DMS53 treated with DMSO at 0.1 percent for 48 hours (cell line): ENCODE results near the gene NEDD9.
A peak's percentile ranks its signal among the peaks of the same experiment; 100 is the strongest.

Source experiments
- DNase-seq: peaks from one replicate; lab custom pipeline; 2025; ENCODE audit not compliant: unreplicated experiment; lab: John Stamatoyannopoulos, UW

Gene NEDD9

DNA sequence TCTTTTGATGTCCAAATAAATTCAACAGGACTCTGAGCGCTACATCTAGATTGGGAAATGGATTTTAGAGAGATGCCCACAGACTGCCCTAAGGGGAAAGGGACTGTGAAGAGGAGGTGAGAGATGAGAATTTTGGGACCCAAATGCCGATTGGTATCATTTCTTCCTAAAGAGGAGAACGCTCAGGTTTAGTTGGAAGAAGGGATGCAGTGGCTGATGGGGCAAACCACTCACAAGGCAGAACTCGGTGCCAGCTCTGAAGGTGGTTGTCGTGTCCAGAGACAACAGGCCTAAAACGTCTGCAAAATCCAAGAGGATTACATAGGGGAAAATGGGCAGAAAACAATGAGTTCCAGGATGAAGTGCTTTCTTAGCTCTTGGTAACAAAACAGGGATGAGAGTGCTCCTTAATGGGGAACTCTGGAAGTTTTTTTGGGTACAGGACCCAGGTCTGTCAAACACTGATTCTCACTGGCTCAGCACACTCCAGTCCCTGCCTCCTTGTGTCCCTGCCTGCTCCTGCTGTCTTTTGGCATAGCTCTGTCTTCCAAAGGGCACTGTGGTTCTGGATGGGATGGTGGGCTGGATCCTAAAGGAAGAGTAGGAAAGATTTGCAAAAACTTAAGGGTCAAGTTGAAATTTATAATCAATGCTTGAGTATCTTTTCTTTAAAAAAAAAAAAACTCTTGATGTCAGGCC lies 29.0 kb downstream of the NEDD9 start:
- DNase-seq = no peak

DNA sequence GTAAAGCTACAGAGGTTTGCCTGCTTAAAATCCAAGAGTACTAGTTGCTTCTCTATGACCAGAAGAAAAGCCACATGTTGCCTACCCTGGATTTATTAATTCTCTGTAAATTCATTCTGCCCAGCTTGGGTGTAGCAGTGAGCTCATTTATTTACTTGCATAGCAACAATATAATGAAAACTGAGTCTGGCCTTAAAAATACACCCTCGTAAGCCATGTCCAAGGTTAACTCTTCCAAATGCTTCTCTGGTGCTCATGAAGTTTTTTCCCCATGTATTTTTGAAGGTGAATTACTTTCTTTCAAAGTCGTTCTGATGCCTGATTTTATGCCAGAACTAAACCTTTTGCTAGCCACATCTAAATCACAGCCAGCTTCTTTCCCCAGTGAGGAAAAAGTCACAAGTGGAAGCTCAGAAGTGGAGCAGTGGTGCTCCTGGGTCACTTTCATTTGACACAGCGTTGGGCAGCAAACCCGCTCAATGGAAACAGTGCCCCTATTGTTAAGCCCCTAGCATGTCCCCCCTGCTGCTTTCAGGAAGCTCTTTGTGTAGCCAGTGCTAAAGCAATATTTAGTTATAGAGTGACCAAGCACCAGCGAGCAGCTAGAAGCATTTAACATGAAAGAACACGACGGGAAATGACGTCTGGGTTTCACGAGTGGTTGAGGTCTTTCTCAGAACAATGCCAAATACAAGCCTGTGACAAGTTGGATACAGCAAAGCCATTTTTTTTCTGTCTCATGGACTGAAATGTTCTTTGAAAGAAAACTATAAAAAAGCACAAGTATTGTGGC lies 29.8 kb downstream of the NEDD9 start:
- no peak for DNase-seq

DNA sequence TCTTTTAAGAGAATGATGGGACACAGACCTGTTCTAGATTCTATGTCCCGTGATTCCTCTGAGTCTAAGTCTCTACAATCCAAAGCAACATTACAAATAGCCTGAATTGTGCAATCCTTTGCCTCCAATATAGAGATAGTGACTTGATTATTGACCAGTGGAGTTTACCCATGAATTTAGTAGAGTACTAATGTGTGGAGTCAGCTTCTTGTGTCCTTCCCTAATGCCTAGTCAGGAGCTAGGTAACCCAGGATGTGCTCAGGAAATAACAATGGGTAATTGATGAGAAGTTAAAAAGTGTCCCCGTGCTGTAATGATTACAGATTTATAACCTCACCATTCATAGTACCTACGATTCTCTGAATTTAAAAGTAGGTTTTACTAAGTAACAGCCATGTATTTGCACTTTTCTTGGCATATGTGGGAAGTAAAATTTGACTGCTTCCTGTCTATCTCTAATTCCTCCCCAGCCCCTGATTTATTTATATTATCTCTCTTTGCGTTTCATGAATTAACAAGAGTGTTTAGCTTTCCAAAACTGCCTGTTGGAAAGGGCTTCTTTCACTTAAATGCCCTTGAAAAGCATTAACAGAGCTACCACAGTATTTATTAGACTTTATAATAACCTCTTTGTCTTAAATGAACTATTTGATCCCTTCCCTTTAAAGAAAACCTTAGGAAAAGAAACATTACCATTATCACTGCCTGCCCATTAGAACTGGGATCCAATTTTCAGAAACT lies 30.5 kb downstream of the NEDD9 start:
- no peak for DNase-seq

DNA sequence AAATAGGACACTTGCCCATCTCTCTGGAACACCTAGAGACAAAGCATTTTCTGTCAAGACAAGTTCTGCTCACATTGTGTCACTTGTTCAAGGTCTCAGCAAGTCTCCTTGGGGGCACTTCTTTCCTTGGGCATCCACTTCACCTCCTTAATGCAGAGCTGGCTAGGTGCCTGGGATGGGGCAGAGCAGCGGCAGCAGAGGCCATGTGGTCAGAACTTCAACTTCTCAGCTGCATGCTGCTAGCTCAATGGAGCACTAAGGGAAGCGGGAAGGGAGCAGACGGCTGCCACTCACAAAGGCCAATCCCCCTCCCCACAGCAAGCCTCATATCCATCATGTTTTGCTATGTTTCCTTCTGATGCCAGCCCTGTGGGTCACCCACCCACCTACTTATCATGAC lies 31.5 kb downstream of the NEDD9 start:
- no peak for DNase-seq

DNA sequence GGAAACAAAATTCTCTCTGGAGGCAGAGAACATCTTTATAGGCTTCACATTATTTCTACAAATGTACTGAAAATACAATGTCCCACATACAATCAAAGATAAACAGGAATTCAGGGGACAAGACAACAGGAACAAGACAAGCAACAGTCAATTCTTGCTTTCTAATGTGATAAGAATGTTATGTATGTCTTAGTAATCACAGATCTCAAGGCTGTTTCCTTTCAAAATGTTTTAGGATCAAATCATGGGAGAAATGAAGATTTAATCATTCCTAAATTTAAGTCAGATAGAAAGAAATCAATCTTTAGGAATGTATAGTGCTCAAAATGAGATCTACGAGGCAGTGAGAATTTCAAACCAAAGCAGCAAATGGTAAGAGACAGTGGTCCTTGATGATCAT lies 32.1 kb downstream of the NEDD9 start:
- DNase-seq = no peak

DNA sequence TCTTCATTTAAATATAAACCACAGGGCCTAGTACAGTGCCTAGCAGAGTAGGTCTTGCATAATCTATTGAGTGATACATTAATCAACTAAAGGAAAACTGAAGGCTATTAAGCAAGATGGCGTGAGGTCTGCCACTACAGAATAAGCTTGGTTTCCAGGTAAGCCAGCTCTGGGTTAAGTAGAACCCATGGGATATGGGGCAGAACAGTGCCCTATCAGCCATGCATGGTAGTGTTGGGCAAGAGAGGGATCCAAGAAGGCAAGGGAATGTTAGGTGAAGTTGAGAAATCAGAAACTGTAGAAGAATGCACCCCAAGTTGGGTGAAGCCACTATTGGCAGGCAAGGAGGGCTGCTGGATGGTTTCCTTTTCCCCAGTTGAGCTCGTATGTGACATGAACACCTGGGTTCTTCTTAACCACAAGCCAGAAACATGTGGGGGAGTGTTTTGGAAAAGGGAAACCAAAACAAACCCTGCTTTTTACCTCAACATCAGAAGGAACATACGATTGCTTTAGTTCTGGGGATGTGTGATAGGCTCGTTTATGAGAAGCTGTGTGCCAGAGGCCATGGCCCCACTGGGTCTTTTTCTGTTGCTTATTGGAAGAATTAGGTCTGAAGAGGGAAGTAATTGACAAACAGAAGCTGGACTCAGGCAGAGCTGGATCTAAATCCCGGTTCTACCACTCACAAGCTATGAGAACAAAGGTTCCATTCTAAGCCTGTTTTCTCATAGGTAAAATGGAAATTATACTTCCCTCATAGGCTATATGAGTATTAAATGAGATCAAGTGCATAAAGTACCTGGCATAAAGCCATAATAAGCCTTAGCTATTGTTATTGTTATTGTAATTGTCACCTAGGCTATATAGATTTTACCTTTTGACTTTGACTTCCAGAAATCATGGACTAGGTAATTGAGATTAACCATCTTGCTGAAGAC lies 33.5 kb downstream of the NEDD9 start:
- DNase-seq = no peak

DNA sequence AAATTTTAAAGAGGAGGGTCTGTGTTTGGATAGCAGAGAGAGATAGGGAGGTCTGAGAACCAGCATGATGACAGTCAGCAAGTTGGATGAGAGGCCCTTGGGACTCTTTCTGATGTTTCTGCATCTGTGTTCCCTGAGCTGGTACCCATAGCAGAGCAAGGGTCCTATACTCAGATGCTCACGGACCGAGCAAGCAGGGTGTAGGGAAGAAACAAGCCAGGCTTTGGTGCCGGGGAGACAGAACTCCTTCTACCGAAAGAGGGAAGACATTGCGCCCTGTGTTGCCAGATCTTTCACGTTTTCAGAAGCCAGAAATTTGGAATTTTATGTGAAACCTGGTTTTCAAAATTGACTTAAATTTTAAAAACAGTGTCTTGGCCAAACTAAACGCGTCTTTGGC lies 34.6 kb downstream of the NEDD9 start:
- no peak for DNase-seq

DNA sequence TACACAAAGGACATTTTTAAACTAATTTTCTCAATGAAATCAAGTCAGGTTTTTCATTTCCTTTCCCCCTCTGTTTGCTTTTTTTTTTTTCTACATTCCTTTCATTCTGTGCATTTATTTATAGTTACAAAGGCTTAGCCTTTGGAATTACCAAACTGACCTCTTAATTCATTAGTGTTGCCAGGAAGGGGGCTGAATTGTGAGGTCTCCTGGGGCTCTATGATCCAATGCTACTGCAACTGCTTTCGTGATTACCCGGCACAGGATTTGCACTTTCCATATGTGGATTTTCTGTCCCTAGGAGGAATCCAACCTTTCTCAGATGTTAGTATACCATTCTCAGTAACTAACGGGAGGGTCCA lies 35.3 kb downstream of the NEDD9 start:
- no peak for DNase-seq

DNA sequence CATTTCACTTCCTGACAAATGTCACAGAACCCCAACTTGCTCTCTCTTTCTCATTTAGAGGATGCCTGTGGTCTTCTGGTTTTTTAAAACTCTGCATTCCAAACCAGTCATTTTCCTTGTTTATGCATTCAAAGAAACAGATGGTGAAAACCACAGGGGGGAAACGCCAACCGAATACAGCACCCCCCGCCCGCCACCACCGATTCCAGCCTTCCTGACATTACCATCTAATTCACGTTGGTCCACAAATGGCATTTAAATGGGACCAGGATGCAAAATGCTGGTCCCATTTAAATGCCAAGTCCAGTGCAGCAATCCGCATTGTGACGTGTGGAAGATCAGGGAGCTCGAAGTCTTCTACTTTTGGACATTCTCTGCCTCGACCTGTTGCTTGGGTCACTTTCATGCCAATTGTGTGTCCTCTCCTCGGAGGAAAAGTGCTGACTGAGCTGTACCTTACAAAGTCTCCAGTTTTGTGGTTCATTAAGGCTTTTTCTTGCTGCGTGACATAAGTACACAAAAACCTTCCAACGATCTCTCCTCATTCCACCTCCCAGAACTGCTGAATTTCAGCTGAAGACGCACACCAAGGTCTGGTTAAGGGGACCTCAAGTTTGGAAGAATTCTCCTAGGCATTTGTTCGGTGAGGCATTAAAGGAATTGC lies 35.8 kb downstream of the NEDD9 start:
- no peak for DNase-seq

DNA sequence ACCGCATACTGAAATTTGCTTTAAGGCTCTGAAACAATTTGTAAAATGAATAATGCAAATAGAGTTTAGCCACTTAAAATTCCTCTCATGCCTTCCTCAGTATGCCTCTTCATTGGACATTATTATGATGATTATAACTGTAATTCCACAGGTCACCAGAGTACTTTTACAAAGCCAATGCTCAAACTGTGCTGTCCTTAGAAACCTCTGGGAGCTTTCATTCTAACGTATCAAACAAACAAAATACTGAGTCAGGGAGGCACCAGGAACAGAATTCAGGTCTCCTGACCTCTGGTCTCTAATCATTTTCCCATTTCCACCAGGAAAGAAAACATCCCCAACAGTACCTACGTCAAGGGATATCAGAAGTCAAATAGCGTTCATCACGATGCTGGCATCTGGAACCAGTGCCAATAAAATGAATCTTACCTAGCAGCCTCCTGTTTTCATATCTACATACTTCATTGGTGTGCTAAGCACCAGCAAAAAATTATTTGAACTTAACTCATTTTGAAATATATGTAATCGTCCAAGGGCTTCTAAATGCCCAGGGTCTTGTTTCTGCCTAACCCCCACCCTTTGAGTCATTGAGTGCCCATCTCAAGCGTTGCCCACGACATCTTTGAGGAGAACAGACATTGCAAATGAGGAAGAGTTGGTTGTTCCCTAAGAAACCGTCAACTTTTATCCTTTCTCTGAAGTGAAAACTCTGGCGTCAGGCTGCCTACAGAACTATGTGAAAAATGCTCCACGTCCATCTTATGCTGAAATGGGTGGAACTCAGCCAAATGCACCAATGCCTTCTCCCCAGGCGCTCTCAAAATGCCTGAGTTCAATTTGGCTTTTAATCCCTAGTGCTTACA lies 37.9 kb downstream of the NEDD9 start:
- no peak for DNase-seq

DNA sequence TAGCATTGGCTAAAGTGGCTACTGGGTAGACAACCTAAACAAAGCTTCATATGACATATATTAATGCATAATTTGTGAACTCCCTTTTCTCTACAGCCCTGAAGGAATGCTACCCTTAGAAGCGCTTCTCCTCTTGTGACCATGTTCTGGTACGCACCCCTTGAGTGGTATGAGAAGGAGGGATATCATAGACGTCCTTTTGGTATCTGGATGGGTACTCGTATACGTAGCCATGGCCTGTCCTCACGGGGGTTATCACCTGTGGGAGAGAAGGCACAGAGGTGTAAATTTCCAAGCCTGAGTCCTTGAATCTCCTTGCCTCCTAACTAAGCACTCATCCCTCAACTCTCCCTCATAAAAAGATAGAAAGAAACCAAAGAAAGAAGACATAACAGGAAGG lies 39.0 kb downstream of the NEDD9 start:
- no peak for DNase-seq

DNA sequence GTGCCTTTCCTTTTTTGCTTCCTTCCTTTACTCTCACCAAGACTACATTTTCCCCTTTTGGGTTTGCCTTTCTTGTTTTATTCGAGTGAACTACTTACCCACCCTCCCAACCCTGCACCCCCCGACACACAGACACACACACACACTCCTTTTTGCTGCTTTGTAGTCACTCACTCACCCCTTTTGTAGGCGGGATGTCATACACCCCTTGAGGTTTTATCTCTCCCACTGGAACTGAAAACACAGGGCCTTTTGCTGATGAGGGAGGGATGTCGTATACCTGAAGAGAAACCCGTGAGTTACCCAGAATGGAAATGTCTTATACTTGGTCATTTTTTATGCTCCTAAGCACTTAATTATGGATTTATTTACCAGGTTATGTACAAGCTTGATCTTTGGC lies 40.3 kb downstream of the NEDD9 start:
- no peak for DNase-seq

DNA sequence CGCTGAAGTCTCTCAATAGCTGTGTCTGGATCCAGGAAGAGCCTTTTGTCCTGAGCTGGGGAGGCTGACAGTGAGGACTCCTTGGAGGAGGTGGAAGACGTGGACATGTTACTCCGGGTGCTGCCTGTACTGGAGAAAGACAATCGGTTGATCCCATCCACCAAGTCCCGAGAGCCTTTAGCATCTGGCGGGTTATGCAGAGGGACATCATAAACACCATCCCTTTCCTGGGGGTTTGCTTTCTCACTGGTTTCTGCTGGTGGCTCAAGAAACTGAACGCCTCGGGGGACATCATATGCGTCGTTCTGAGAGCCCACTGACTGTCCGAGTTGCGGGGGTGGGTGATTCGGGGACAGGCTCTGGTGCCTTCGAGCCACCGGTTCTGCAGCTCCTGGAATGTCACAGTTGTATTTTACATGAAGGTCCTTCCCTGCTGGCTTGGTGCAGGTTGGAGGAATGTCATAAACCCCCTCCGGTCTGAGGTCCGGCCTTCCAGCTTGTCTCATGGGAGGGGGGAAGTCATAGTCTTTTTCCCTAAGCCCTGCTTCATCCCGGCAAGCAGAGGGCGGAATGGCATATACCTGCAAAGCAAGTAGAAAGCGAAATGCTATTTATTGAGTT lies 41.7 kb downstream of the NEDD9 start:
- DNase-seq = no peak

DNA sequence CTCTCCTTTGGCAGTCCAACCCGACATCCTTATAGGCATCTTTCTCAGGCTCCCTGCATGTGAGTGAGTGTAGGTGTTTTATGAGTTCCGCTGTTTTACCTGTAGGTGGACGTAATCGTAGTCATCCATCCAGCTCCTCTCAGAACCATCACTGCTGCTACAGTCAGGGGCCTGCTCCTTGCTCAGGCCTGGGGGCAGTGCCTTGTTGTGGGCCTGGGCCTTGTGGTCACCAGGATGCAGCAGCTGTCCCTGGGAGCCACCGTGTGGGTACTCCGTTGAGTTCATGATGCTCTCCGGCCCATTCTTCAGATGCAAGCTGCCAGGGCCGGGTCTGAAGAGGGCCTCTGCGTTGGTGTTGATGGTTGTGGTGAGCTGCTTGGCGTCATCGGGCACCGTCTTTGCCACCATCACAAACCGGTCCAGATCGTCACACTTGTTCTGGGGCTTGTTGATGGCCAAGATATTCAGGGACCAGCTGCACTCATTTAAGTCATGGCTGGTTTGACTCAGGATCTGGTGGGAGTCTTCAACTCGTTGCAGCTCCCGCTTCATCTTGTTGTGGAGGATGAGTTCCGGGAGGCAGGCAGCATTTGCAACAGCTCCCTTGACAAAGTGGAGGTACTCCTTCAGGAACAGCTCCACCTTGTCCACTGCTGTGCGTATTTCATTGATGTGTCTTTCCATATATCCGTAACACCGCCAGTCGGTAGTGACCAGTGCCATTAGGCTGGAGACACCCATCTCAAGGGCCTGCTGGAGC lies 42.4 kb downstream of the NEDD9 start:
- DNase-seq = no peak

DNA sequence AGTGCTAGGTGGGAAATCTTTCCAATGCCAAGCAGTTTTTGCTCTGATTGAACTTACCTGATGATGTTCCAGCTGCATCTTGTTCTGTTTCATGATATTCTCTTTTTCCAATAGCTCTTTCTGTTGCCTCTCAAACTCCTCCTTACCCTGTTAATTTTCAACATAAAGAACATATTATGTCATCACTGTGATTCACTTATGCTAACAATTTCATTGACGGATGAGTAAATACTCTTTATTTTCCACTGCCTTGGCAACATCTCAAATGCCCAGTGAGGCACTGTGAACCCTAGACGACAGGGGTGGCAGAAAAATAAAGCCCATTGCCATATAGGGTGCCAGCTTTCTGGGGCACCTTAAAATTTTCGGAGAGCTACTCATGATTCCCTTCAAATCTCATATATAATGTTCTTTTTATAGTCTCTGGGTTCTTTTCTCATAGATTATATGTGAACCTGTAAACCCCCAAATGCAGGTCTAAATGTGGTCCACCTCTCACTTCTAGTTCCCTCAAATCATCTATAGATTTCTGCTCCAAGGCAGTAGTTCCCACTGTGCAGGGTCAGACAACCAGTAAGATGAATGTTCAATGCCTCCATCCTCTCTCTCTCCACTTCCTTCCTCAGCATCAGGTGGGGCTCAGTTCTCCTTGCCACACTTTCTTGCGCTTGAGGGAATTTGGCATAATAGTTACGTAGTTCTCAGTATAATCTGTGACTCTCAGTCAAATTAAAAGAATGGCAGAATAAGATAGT lies 44.1 kb downstream of the NEDD9 start:
- DNase-seq = peak; percentile 92

DNA sequence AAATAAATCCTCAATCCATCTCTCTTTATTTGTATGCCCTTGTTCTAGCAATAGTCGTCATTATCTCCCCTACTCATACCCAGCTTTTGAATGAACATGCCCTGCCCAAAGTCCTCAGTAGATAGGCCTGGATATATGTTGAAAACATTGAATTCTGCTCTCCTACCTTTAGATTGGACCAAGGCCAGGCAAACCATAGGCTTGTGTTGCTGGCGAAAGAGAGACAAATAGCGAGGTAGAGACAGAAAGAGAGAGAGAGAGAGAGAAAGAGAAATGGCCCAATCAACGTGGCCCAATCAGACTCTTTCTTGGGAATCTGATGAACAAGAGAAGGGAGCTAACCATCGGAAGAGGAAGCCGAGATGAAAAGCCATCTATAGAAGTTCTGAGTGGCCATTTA lies 45.2 kb downstream of the NEDD9 start:
- no peak for DNase-seq

DNA sequence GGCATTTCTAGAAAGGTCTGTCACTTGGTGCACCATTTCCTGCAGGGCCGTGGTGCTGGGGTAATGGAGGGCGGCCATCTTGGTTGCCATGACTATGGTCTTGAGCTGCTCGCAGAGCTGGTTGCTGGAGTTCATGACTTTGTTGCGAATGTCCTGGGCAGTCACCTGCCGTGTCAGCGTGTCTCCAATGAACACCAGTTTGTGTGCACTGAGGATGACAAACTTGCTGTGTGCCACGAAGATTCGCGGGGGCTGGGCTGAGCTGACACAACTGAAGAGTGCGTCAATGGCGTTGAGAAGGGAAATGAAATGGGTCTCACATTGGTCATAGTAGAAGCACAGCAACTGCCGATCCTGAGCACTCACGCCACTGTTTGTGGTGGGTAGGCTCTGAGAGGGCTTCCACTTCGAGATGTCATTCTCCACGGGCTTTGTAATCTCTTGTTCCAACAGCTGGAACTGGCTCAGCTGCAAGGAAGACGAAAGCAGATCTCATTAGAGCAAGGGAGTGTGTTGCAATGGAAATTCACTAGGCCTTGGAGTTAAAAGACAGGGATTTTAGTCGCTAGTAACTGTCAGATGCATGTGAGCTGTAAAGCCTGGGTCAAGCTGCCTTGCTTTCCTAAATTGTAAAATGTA lies 47.1 kb downstream of the NEDD9 start:
- no peak for DNase-seq
